Putamen (tissue), 1 donor: ENCODE measurements around the gene TXNDC16.
A peak's percentile ranks its signal among the peaks of the same experiment; 100 is the strongest.
"Not testable (repeated sequence)": the region's sequence is repeated elsewhere in the genome, so short reads cannot be mapped to it uniquely, and the experiment has no call there.

Experiments
- DNase-seq: peaks from one replicate; pipeline ENCODE4 v3.0.0-alpha.2; 2016; ENCODE audit warnings: low spot score

Gene TXNDC16

DNA sequence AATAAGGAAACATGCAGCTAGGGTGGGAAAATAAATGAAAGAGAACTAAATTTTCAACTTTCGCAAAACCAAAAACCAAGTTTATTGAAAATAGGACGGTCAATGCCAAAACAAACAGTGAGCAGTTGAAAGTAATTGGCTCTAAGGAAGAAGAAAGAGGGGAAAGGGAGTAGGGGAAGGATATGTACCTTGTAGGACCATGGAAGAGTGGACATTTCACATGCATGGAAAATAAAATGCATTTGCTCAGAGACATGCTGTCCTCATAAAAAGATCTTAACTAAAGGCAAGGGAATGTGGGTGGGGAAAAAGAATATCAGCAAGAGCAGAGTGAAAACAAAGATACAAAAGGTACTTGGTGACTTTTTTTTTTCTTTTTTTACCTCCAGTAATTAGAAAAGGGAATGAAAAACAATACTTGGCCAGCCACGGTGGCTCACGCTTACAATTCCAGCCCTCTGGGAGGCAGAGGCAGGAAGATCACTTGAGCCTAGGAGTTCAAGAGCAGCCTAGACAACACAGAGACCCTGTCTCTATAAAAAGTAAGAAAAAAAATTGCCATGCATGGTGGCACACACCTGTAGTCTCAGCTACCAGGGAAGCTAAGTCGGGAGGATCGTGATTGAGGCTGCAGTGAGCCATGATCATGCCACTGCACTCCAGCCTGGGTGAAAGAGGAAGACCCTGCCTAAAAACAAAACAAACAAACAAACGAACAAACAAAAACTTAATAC, 6.6 kb downstream of the TXNDC16 start:
- no peak for DNase-seq

DNA sequence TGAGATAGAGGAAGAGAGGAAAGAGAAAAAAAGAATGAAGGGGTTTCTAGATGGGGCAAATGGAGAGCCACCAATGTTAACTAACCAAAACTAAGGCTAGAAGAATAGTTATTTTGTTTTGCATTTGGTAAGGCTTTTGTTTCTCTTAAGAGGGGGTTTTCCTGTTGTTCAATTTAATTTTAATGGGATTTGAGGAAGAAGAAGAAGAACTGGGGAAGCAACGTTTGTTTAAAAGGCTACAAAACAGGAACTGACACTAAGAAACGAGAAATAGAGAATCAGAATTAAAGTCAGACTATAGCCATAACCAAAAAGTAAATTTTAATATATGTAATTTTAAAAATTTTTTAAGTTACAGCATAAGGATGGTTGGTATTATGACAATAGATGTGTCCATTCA, 13.7 kb downstream of the TXNDC16 start:
- DNase-seq: no peak

DNA sequence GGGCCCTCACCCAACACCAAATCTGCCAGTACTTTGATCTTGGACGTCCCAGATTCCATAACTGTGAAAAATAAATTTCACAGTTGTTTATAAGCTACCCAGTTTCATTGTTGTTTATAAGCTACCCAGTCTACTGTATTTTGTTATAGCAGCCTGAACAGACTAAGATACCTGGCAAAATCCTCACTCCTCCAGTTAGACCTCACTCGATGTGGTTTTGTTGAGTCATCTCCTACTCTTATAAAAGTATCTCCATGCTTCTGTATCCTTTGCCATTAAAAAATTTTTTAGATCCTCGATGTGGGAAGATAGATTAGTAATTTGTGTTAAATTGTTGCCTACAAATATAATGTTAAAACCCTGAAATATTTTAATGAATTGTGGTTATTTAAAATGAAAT, 16.0 kb downstream of the TXNDC16 start:
- no peak for DNase-seq

DNA sequence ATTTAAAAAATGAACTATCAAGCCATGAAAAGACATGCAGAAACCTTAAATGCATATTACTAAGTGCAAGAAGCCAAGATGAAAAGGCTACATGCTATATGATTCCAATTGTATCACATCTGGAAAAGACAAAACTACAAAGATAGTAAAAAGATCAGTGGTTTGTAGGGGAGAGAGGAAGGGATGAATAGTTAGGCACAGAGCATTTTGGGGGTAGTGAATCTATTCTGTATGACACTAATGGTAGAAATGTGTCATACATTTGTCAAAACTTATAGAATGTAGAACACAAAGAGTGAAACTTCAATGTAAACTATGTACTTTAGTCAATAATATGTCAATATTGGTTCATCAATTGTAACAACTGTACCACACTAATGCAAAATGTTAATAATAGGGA, 20.8 kb downstream of the TXNDC16 start:
- no peak for DNase-seq

DNA sequence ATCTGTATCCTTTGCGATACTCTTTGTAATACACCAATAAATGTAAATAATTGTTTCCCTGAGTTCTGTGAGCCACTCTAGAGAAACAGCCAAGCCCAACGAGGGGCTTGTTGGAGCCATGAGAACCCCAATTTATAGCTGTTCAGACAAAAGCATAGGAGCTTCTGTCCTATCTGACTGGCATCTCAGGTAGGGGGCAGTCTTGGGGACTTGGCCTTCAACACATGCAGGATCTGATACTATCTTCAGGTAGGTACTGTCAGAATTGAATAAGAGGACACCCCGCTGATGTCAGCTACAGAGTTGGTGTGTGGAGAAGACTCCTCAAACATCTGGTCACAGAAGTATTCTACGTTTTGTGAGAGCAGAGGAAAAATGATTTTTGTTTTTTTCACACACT, 25.3 kb downstream of the TXNDC16 start:
- DNase-seq: no peak

DNA sequence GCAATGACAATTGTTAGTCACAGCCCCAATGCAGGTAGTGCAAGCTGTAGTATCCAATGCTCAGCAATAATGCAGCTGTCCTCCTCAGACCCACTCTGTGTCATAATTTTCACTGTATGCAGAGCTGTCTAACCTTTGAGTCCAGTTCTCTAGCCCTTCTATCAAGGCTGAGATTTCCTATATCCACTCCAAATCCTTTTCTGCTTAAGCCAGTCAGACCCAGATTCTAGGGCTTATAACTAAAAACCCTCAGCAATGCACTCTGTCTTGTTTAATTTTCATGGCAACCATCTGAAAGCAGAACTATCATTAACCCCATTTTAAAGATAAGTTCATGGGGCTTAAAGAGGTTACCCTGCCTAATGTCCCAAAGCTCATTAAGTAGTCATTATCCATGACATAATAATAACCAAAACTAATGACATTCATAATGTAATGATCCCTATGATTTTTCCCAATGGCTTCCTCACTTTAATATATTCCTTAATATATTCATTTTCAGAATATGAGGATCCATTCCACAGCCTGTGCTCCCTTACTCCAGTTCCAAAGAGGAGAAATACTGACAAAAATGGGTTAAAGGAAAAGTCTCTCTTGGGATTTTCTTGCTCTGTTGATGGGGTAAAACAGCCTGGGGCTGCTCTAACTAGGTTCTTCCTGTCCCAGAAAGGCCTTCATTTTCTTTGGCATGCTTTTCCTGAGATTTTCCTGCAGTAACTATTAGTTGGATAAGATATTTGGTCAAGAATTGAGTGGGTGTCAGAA, 29.5 kb downstream of the TXNDC16 start:
- DNase-seq: no peak

DNA sequence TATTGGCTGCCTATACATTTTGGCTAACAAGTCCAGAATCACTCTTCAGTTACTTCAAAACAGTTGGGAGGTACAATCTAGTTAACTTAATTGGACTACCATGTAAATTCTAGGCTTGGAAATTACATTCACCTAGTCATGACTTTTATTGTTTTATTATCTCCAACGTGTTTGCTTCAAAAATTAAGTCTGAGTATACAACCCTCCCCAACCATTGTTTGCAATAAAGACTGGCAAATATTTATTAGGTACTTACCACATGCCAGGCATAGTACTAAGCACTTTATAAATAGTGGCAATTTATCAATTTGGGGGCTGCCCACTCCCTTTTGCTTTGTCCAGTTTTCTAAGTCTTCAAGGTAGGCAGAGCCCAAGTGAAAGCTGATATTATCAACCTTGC, 30.3 kb downstream of the TXNDC16 start:
- no peak for DNase-seq

DNA sequence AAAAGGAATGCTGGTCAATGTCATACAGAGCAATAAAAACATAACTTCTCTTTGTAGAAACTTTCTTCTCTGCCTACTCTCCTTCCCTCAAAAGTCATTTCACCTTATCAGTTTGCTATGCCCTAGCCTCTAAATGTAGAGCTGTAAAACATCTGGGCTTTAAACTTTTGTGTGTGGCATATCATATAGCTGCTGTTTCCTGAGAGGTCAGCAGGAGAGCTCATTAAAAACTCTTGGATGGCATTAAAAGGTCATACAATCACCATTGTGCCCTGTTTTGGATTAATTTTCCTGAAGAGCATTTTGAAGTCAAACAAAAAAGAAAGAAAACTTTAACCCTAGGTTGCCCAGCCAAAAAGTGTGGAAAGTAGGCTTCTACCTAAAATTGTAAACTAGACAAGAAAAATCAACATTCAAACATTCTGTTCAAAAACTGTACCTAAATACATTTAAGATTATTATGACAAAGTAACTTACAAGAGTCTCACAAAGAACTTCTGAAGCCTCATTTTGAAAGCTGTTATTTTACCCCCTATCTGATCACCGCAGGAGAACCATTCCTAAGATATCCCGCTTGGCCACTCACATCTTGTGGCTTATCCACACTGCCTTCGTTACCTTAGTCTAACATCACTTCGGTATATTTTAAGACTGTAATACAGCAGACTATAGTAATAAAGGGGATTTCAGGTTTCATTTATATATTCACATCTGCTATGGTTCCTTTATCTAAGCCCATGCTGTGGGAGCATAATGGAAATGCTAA, 38.1 kb downstream of the TXNDC16 start:
- no peak for DNase-seq

DNA sequence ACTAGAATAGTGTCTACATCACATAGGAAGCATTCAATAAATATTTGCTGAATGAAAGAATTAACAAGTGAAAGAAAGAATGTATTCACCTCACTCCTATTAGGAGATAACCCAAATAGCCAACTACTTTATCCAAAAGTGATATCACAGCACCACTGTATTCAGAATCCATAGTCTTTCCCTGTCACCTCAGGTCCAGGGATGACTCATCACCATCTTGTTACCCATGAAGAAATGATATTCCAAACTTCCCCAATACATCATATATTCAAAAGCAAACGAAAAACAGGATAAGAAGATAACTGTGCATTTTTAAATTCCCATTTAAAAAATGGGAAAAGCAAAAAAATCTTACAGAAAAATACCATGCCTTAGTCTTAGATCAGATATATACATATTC, 39.1 kb downstream of the TXNDC16 start:
- no peak for DNase-seq

DNA sequence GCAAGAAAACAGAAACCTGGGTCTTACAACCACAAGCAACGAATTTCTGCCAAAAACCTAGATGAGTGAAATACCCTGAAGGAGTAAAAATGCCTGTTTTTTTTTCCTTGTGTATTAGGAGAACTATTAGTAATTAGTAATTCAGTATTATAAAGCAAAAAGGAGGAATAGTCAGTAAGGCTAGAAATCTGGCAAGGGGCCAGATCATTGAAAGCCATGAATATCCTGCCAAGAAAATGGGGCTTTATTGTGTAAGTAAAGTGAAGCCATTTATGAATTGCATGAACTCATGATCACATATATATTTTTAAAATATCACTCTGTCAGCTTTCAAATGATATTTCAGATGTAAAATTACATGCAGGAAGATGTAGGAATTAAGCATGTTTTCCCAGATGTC, 57.9 kb downstream of the TXNDC16 start:
- no peak for DNase-seq

DNA sequence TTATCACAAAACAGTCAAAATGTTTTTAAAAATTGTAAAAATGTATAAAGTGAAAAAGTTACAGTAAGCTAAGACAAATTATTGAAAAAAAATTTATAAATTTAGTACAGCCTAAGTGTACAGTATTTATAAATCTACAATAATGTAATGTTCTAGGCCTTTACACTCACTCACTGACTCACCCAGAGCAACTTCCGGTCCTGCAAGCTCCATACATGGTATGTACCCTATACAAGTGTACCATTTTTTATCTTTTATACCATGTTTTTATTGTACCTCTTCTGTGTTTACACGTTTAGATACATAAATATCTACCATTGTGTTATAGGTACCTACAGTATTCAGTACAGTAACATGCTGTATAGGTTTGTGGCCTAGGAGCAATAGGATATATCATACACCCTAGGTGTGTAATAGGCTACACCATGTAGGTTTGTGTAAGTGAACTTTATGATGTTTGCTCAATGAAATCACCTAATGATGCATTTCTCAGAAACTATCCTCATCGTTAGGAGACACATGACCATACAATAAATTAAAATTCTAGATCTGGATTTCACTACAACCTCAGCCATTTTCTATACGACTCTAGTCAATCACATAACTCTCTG, 66.8 kb downstream of the TXNDC16 start:
- no peak for DNase-seq

DNA sequence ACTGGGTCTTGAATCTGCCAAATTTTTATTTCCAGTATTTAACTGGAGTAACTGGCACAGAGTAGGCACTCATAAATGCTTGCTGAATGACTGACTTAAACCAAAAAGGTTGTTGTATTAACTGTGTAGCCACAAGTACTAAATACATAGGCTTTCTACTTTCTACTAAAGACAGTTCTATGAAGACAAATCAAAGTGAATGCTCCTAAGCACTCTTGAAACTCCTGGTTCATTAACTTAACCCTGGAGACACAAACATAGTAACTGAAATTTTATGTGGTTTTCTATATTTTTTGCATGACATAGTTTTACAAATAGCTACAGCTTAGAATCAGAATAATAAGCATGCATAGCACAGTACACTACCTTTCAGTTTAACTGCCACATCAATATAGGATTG, 70.4 kb downstream of the TXNDC16 start:
- no peak for DNase-seq

DNA sequence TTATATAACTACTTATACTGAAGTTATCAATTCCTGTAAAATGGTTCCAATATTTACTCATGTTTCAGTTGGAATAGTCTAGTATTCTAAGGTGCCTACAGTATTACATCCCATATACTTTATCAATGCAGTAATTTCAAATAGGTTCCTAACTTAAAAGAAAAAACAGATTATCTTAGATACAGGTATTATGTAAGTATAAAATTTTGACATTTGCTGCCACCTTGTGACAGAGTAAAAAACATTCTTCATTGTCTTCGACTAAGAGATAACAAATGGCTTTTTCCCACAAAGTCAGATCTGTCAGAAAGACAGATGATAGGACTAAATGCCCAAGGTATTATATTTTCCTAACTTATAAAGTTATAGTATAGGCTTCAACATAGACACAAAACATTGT, 78.7 kb downstream of the TXNDC16 start:
- peak; percentile 4 for DNase-seq

DNA sequence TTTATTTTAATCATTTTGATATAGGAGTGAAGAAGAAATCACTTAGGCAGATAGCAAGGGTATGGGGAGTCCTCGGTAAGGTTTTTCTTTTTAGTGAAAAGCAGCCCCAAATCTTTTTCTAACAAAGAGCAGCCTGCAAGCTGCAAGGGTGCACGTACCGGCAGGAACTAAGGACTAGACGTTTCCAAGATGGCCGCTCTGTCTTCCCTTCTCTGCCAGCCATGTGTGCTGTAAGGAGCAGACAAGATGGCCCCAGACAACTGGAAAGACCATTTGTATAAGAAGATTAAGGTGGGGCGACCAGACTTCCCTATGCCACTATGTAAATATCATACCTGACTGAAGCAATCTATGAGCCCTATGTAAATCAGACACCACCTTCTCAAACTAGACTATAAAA, 79.6 kb downstream of the TXNDC16 start:
- no peak for DNase-seq

DNA sequence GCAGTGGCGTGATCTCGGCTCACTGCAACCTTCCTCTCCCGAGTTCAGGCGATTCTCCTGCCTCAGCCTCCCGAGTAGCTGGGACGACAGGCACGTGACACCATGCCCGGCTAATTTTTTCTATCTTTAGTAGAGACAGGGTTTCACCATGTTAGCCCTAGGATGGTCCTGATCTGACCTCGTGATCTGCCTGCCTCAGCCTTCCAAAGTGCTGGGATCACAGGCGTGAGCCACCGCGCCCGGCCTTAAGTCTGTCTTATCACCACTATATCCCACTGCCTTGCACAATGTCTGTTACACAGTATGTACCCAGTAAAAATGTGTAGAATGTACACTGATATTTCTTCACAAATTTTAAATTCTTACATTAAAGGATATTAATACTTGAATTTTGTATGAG, 80.1 kb downstream of the TXNDC16 start:
- not testable (repeated sequence) for DNase-seq

DNA sequence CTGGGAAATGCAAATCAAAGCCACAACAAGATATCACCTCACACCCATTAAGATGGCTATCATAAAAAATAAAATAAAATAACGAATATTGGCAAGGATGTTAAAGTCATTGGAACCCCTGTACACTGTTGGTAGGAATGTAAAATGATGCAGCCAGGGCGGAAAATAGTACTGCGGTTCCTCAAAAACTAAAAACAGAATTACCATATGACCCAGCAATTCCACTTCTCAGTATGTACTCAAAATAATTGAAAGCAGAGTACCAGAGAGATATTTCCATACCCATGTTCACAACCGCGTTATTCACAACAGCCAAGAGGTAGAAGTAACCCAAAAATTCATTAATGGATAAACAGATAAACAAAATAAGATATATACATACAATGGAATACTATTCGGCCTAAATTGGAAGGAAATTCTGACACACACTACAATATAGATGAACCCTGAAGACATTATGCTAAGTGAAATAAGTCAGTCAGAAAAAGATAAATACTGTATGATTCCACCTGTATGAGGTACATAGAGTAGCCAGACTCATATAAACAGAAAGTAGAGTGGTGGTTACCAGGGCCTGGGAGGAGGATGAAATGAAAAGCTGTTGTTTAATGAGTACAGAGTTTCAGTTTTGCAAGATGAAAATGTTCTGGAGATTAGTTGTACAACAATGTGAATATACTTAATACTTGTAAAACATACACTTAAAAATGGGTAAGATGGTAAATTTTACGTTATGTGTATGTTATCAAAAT, 84.6 kb downstream of the TXNDC16 start:
- no peak for DNase-seq

DNA sequence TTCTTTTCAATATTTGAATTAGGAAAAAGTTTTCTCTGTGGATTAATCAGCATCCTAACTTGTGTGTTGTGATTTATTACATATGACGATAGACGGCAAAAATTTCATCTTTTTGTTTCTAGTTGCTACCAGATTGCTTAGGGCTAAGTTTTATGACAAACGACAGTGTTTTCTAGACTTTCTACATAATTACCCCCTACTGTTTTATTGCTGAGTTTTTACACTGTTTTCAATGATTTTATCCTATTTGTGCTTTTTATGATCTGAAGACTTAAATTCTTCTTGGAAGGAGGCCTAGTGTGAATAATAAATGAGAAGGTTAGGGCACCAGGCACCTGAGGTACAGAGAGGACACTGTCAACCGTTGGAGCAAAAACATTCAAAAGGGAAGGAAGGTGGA, 88.1 kb downstream of the TXNDC16 start:
- DNase-seq: no peak

DNA sequence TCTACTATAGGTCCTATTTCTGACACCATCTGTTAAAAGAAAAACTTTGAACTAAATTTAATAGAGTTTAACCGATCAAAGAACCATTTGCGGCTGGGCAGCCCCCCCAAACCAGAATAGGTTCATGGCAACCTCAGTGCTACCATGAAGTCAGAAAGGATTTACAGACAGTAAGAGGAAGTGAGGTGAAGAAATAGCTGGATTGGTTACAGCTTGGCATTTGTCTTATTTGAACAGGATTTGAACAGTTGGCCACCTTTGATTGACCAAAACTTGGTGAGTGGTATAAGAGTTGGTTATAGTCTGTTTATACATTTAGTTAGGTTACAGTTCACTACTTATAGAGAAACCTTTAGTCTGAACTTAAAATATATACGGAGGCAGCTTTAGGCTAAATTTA, 88.9 kb downstream of the TXNDC16 start:
- DNase-seq: no peak

DNA sequence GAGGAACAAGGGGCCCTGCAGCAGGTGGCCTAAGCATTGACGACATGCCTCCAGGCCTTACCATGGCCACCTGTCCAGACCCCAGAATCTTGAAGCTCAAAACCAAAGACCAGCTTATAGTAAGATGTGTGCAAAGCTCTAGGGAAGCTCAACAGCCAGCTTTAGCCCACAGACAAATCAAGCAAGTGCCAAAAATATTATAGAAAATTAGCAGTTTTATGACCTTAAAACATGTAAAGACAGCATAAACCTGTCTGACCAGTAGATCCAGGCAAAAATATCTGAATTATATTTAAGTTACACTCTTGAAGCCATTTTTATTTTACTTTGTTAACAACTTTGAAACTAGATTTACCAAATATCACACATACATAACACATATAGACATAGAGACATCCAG, 90.6 kb downstream of the TXNDC16 start:
- no peak for DNase-seq

DNA sequence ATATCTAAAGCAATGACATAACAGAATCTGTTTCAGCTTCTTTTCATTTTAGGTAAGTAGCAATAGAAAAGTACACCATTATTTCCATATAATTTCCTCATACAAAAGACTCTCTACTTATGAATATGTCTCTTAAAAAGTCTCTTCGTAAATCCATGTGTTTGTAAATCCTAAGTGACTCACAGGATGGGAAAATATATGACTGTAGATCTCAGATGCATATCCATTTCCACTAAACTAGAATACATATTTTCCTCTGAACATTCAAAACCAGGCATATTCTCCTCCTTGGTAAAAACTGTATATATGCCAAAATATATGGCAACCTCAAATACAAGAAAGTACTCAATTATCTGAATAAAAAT, 93.6 kb downstream of the TXNDC16 start:
- no peak for DNase-seq

DNA sequence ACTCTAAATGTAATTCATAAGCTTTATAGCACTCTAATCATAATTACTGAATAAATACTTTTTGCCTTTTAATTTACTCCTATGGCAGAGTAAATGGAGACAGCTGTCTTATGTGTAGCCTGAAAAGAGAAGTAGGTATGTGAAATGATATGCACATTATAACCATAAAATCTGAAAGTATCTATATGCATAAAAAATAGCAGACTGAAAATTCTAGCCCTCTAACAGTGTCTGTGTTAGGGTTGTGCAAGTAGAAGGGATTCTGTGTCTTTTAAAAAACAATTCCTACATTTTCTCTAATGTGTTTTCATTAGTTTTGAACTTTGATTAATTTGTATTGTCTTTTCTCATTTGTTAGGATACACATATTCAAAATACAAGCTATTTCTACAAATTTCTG, 94.9 kb downstream of the TXNDC16 start:
- no peak for DNase-seq
